ENCODE results near the gene NRXN2. TPM values are rescaled to one million over a fixed set of nuclear protein-coding genes. Genes with fewer than 3 reads are reported as not detected.

Gene NRXN2
- total RNA-seq, 1 experiment from 2014 or later, result not detected

DNA sequence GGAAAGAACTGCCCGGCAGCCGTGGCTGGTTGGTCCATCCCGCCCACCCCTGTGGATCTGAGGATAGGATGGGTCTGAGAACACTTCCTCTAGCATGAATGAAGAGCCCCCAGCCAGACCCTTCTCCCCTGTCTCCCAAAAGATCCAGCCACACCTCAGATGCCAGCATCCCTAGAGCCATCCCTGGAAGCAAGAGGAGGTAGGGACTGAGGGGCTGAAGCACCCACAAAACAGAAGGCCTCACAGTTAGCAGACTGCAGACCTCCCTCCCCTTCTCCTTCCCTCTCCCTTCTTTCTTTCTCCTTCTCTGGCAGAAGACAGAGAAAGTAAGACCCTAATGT is 1.7 kb downstream of the NRXN2 start:
- Mint-ChIP-seq H3K27me3 (ENCODE audit: insufficient read depth, unreplicated experiment) (peaks cover 65% of the 10 kb centered on the region), H3K4me3 (ENCODE audit: unreplicated experiment) (no peak overlapping the region), H3K27ac (ENCODE audit: low read depth, unreplicated experiment) (no peak overlapping the region), H3K9me3 (ENCODE audit: unreplicated experiment) (no peaks in the 10 kb centered on the region), H3K4me1 (ENCODE audit: insufficient read depth, unreplicated experiment) (no peaks in the 10 kb centered on the region), H3K36me3 (ENCODE audit: insufficient read depth, unreplicated experiment) (no peaks in the 10 kb centered on the region)
- TF ChIP-seq, protein P1, sequence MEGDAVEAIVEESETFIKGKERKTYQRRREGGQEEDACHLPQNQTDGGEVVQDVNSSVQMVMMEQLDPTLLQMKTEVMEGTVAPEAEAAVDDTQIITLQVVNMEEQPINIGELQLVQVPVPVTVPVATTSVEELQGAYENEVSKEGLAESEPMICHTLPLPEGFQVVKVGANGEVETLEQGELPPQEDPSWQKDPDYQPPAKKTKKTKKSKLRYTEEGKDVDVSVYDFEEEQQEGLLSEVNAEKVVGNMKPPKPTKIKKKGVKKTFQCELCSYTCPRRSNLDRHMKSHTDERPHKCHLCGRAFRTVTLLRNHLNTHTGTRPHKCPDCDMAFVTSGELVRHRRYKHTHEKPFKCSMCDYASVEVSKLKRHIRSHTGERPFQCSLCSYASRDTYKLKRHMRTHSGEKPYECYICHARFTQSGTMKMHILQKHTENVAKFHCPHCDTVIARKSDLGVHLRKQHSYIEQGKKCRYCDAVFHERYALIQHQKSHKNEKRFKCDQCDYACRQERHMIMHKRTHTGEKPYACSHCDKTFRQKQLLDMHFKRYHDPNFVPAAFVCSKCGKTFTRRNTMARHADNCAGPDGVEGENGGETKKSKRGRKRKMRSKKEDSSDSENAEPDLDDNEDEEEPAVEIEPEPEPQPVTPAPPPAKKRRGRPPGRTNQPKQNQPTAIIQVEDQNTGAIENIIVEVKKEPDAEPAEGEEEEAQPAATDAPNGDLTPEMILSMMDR (IDR thresholded peaks at IDR 0.05; ENCODE audit: unreplicated experiment), result no peak
- POLR2A ChIA-PET, result no interaction called here
- CTCF ChIA-PET, result interaction anchor here (0.7 to 1.2 kb wide), 3 partner anchors 17 to 272 kb away, joined by 3 to 4 read pairs (median 3); no protein-coding TSS in a partner anchor
- no TSS peak for BruUV-seq (replicated peaks)
- intact Hi-C loops (cut with micrococcal nuclease), result no loop called here
- DNase-seq (ENCODE audit: unreplicated experiment), result no peak

DNA sequence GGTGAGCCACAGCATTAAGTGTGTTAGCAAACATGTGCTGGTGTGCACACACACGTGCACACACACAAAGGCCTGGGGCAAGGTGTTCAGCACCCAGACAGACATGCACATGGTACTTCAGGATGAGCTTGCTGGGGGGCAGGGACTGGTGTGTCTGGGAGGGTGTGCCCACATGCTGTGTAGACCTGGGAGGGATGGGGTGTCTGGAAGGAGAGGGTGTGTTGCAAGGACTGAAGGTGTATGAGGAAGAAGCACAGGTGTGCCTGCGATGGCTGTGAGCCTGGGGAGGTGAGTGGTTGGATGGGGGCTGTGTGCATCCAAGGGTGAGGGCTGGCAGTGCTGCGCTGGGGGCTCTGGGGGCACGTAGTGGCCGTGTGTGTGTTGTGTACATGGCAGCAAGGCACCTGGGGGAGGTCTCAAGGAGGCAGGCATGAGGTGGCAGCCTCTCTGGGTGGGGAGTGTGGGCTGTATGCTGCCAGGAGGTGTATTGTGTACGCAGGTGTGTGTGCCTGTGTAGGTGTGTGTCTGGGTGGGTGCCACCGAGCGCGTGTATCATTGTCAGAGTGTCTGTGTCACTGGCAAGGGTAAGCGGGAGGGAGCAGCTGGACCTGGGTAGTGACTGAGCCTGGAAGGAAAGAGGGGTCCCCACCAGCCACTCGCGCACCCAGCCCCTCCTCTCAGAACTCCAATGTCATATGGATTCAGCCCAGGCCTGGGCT is 2.2 kb downstream of the NRXN2 start:
- TF ChIP-seq, protein P1 (IDR thresholded peaks at IDR 0.05; ENCODE audit: unreplicated experiment), result no peak
- Mint-ChIP-seq H3K4me3 (ENCODE audit: unreplicated experiment) (no peak overlapping the region), H3K9me3 (ENCODE audit: unreplicated experiment) (no peaks in the 10 kb centered on the region), H3K27me3 (ENCODE audit: insufficient read depth, unreplicated experiment) (peaks cover 70% of the 10 kb centered on the region), H3K27ac (ENCODE audit: low read depth, unreplicated experiment) (no peak overlapping the region), H3K4me1 (ENCODE audit: insufficient read depth, unreplicated experiment) (no peaks in the 10 kb centered on the region), H3K36me3 (ENCODE audit: insufficient read depth, unreplicated experiment) (no peaks in the 10 kb centered on the region)
- intact Hi-C loops (cut with micrococcal nuclease), result no loop called here
- DNase-seq (ENCODE audit: unreplicated experiment), result no peak
- CTCF ChIA-PET, result interaction anchor here (0.6 to 3.0 kb wide), 6 partner anchors 16 to 270 kb away, joined by 3 to 11 read pairs (median 5); no protein-coding TSS in a partner anchor
- BruUV-seq (replicated peaks), result no TSS peak
- POLR2A ChIA-PET, result no interaction called here

- BruUV-seq (replicated peaks), result no TSS peak
- TF ChIP-seq, protein P1 (IDR thresholded peaks at IDR 0.05; ENCODE audit: unreplicated experiment), result no peak
Observed at GRCh38 chr11:64720167-64720566, 2.8 kb downstream of the NRXN2 start.

GRCh38 chr11:64719406-64719805 is 3.6 kb downstream of the NRXN2 start:
- no peak for DNase-seq (ENCODE audit: unreplicated experiment)
- H3K27me3 Mint-ChIP-seq (ENCODE audit: insufficient read depth, unreplicated experiment), result peaks cover 84% of the 10 kb centered on the region
- no peak overlapping the region for H3K4me3 Mint-ChIP-seq (ENCODE audit: unreplicated experiment)
- no peak overlapping the region for H3K27ac Mint-ChIP-seq (ENCODE audit: low read depth, unreplicated experiment)
- H3K9me3 Mint-ChIP-seq (ENCODE audit: unreplicated experiment), result no peaks in the 10 kb centered on the region
- intact Hi-C loops (cut with micrococcal nuclease), result no loop called here
- ChIA-PET CTCF (interaction anchor here (0.5 to 3.0 kb wide), 7 partner anchors 15 to 314 kb away, joined by 3 to 11 read pairs (median 3); no protein-coding TSS in a partner anchor), POLR2A (no interaction called here)
- TF ChIP-seq, protein P1 (IDR thresholded peaks at IDR 0.05; ENCODE audit: unreplicated experiment), result no peak
- no TSS peak for BruUV-seq (replicated peaks)
- H3K36me3 Mint-ChIP-seq (ENCODE audit: insufficient read depth, unreplicated experiment), result no peaks in the 10 kb centered on the region
- H3K4me1 Mint-ChIP-seq (ENCODE audit: insufficient read depth, unreplicated experiment), result no peaks in the 10 kb centered on the region

More at GRCh38 chr11:64720167-64720566, 2.8 kb downstream of the NRXN2 start:
- Mint-ChIP-seq H3K27me3 (ENCODE audit: insufficient read depth, unreplicated experiment) (peaks cover 76% of the 10 kb centered on the region), H3K4me1 (ENCODE audit: insufficient read depth, unreplicated experiment) (no peaks in the 10 kb centered on the region), H3K27ac (ENCODE audit: low read depth, unreplicated experiment) (no peak overlapping the region), H3K9me3 (ENCODE audit: unreplicated experiment) (no peaks in the 10 kb centered on the region), H3K4me3 (ENCODE audit: unreplicated experiment) (no peak overlapping the region), H3K36me3 (ENCODE audit: insufficient read depth, unreplicated experiment) (no peaks in the 10 kb centered on the region)
- POLR2A ChIA-PET, result no interaction called here
- CTCF ChIA-PET, result interaction anchor here (0.7 to 3.0 kb wide), 5 partner anchors 16 to 269 kb away, joined by 3 to 11 read pairs (median 3); no protein-coding TSS in a partner anchor
- no peak for DNase-seq (ENCODE audit: unreplicated experiment)
- intact Hi-C loops (cut with micrococcal nuclease), result no loop called here

All from MCF 10A (cell line).